OCI-M1 (cell line): Measurements from ENCODE around the gene KIN.
"Not testable (repeated sequence)": the region's sequence is repeated elsewhere in the genome, so short reads cannot be mapped to it uniquely, and the experiment has no call there.

Experiments
- DNase-seq: peaks from one replicate; lab custom pipeline; 2025; lab: John Stamatoyannopoulos, UW

KIN gene

DNA sequence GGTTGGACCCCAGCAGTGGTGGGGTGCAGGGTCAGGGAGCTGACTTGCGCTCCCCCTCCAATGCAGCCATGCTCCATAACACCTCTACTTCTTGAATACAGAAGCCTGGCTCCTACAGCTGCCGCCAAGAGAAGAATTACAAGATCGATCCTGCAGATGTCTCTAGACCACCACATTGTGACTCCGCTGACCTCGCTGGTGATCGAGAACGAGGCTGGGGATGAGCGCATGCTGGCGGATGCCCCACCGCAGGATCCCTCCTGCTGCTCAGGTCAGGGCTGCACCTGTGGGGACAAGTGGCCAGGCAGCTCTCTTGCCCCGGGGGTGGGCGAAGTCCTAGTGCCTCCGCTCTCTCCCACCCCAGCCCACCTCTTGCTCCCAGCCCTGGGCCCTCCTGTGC is 53.0 kb downstream of the KIN start:
- no peak for DNase-seq

DNA sequence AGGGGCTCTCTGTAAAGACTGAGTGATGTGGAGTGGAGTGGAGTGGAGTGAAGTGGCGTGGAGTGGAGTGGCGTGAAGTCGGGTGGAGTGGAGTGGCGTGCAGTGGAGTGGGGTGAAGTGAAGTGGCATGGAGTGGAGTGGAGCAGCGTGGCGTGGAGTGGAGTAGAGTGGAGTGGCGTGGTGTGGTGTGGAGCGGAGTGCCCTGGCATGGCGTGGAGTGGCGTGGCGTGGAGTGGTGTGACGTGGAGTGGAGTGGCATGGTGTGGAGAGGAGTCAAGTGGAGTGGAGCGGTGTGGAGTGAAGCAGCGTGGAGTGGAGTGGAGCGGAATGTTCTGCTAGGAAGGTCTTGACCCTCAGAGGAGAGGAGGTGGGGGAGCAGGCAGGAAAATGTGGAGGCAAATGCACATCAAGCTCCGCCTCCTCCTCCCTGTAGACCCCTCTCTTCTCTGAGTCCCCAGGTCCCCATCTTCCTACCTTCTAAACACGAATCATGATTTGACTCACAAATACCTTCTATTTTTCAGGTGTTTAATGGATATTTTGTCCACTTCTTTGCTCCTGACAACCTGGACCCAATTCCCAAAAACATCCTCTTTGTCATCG is 64.8 kb downstream of the KIN start:
- no peak for DNase-seq

DNA sequence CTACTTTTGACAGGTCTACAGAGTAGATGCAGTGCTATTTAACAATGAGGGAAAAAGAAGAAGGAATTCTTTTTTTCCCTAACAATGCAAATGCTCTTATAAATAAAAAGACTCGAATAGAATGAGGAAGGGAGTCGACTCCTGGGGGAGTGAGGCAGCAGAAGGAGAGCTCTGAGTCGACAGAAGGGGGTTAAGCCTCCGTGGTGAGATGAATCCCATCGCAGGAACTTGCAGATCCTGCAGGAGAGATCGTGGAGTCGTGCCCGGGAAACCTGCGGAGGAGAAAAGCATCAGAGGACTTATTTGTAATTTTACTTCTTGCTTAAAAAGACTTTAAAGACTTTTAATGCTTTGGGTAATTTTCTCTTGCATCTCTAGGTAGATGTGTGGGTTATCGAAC is 67.3 kb downstream of the KIN start:
- no peak for DNase-seq

DNA sequence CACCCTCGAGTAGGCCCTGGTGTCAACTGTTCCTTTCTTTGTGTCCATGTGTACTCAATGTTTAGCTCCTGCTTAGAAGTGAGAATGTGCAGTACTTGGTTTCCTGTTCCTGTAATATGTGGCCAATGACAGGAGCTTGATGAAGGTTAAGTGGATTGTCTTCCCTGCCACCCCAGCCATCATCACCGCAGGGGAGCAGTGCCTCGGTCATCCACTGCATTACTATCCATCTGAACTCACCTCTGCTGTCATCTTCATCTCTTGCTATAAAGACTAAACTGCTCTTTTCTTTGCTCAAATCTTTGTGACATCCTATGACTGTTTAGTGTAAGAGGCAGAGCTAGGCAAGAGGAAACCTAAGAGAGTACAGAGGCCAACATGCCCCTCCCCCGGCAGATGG is 69.1 kb downstream of the KIN start:
- DNase-seq = no peak

DNA sequence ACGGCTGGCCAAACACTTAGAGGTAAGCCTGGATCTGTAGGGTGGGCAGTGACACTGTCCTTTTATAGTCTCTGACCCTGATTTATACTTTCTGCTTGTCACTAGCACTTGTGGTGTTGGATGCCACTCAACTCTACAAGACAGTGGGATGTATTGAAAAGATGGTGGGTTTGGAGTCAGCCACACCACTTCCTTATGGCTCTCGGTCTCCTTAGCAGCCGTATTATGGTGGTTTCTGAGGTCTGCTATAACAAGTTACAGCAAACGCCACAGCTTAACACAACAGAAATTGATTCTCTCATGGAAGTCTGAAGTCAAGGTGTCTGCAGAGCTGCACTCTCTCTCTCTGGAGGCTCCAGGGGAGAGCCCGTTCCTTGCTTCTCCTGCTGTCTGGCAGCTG is 70.0 kb downstream of the KIN start:
- DNase-seq = no peak

DNA sequence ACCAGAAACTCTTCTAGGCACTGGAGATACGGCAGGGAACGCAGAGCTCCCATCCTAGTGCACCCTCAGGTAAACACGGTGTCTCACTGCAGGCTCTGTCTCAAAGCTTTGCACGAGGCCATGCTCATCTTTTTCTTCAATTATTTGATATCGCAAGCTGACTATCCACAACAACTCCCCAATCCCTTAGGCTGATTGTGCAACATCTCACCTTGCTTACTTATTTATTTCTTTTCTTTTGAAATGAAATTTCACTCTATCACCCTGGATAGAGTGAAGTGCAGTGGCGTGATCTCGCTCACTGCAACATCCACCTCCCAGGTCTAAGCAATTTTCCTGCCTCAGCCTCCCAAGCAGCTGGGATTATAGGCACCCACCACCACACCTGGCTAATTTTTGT is 72.3 kb downstream of the KIN start:
- DNase-seq = no peak

DNA sequence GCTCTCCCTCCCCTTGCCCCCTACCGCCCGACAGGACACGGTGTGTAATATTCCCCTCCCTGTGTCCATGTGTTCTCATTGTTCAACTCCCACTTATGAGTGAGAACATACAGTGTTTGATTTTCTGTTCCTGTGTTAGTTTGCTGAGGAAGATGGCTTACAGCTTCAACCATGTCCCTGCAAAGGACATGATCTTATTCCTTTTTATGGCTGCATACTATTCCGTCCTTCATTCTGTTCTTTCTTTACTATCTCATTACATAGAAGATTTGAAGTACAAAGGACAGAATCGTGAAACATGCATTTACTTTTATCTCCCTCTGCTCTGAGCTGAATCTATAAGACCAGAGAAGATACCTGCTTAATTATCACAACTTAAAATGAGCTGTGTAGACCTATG is 76.7 kb downstream of the KIN start:
- DNase-seq = not testable (repeated sequence)

DNA sequence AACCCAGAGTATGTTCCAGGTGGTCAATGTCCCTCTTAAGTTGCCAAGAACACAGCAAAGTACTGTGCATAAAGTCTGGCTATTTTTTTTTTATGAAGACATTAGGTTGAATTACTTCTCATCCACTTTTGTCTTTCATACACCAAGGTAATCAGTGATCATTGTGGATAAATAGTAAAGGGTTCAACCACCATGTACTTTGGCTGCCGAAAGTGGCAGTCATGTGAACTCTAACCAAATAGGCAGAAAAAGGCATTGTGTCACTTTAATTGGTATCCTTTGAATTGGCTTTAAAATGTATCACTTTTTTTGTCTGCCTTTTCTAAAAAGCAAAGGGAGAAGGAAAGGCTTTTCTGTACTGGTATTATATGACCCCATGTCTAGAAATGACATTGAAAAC is 77.3 kb downstream of the KIN start:
- no peak for DNase-seq

DNA sequence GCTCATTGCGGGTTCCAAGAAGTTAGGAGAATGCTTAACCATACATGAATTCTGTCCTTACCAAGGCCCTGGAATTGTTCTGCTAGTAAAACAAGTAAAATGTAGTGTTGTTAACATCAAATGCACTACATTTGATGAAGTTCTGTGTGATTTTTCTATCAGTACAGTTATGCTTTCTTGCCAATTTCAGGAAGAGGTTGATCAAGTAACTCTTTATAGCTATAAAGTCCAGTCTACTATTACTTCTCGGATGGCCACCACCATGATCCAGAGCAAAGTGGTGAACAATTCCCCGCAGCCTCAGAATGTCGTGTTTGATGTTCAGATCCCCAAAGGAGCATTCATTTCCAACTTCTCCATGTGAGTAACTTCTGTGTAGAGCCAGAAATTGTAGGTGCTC is 79.0 kb downstream of the KIN start:
- DNase-seq = no peak

DNA sequence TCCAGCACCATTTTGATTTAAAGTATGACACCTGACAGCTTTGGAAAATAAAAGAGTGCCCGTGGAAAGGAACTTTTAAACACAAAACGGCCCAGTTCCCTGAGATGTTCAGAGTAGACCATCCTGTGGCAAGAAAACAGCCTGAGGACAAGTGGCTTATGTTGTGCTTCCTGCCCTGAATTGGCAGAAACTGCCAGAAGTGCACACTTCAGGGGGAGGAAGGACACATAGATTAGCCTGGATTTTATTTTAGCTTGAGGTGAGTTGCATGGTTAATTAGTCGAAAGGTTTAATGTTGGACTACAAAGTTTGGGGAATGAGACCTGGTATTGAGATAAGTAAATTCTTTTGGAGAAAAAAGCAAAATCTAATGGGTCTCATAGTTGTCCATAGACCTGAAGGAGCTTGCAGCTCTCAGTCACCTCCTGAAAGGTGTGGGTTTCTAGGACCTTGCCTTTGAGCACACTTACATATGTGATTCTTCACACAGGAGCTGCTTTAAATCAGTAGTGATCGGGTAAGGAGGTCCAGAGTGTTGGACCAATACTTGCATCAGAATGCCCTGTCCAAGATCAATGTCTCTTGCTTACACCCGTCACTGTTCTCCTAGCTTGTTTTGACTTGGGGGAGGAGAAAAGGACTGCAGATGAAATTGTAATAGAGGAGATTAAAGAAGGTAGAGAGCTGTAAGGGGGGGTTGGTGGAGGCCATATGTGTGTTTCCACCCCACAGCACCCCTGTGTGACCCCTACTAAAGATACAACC is 79.8 kb downstream of the KIN start:
- DNase-seq = no peak

DNA sequence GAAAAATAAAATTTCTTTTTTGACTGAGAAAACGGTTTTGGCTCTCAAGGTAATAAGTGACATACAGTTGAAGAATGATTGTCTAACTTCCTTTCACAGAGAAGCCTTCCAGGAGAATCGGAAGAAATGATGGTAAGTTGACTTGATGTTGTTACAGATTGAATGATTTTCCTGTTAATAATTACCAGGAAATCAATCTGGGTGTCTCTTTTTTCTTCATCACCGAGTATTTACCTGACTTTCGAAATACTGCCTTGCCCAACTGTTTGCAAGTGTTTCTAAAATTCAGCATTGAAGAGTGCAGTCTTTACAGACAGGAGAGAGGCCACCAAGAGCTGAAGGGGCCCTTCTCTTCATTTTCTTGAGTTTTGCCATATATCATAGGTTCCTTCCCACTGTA is 80.7 kb downstream of the KIN start:
- no peak for DNase-seq

DNA sequence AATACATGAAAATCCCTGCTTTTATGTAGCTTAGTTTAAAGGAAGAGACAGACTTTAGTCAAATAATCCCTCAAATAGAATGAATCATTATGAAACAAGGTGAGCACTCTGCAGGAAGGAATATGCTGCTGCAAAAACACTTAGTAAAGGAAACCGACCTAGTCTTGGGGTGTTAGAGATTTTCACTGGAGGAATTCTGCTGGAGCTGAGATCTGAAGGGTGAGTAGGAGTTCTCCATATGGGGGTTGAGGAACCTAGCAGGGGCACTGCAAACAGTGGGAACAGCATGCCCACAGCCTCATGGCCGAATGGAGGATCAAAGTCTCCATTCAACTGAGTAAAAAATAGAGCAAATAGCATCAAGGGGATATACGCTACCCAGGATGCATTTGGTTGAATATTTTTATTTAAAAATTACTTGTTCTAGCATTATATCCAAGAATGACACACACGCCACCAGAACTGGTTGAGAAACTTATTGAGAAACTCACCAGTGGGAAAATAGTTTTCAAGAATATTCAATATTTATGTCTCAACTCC is 81.2 kb downstream of the KIN start:
- DNase-seq = no peak

DNA sequence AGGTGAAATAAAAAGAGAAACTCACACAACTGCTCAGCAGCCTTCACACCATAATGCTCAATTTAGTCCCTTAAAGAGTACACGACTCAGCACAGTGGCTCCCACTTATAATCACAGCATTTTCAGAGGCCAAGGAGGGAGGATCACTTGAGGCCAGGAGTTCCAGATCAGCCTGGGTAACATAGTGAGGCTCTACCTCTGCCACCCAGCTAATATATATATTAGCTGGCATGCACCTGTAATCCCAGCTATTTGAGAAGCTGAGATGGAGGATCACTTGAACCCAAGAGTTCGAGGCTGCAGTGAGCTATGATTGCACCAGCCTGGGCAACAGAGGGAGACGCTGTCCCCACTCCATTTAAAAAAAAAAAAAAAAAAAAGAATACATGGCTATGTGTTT is 82.5 kb downstream of the KIN start:
- DNase-seq = no peak

DNA sequence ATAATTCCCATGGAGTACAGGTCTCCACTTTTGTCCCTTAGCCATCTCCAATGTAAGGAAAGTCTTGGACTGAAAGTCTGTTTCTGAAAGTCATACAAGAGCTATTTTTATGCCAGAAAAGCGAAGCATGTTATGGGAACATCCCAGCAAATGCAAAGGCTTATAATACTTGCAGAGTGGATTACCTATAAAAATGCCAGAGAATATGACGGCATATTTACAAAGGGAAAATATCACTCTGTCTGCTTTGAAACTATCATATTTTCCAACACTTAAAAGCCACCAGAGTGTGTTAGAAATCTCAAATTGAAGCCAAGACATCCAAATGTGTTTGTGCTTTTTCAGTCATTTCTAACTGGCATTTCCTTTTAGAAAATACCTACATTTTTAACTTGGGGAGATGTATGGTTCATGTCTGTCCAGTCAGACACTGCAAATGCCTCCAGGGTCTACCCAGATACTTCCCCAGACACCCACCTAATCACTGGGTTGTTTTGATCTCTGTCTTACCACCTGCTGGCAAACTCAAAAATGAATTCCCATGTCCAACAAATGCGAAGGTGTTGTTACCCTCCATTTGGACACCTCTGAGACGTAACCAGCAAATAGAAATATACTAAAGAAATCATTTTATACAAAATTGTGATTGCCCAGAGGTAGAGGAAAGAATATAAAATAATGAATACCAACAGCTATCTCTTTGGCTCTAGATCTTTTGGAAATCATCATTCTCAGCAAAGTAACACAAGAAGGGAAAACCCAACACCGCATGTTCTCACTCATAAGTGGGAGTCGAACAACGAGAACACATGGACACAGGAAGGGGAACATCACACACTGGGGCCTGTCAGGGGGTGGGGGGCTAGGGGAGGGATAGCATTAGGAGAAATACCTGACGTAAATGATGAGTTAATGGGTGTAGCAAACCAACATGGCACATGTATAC is 83.4 kb downstream of the KIN start:
- no peak for DNase-seq

DNA sequence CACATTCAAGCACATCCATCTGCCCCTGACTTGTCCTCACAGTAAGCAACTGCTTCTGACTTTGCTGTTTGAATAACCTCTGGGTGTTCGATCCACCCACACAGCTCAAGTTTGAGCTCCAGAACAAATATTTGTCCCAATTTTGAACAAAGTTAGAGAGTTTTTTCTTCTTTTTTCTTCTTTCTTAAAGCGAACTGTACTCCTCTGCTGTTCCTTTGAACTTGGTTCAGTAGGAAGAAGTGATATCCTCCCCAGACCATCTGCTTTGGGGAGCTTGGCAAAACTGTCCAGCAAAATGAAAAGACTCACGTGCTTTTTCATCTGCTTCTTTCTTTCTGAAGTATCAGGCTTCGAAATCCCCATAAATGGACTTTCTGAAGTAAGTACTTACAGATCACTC is 84.7 kb downstream of the KIN start, which contains the start of gene ITIH2:
ITIH2 (plus strand) TSS at position 177 of the 400 bp plus-strand sequence; CDS start at position 296, 119 bp downstream.
- no peak for DNase-seq

DNA sequence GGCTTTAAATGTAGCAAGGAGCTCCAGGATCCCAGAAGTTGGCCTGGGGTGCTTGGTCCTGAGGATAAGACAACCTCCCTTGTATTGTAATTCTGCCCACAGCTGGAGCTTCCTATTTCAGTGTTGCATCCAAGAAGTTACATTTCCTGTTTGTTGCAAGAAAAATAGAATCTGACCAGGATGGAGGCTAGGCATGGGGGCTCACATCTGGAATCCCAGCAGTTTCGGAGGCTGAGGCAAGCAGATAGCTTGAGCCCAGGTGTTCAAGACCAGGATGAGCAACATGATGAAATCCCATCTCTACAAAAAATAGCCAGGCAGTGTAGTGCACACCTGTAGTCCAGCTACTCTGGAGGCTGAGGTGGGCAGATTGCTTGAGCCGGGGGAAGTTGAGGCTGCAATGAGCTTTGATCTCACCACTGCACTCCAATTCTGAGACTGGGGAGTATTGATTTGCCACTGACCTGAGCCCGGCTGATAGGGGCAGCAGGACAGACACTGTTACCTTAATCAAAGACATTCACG is 85.4 kb downstream of the KIN start:
- no peak for DNase-seq

DNA sequence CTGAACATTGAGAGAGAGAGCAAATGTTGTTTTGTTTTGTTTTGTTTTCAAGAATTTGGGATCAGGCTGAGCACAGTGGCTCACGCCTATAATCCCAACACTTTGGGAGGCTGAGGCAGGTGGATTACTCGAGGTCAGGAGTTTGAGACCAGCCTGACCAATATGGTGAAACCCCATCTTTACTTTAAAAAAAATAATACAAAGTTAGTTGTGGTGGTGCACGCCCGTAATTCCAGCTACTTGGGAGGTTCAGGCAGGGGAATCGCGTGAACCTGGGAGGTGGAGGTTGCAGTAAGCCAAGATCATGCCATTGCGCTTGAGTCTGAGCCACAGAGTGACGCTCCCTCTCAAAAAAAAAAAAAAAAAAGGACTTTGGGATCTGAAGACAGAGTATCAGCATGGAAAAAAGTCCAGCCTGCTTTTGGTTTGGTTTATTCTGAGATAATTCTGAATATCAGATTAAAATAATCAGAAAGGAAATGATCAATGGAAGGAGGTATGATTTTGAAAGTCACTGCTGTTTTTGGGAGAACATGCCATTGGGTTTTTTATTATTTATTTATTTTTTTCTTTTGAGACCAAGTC is 86.5 kb downstream of the KIN start:
- DNase-seq = no peak
